Mesenchymal stem cell (in vitro differentiated cells and primary cell): ENCODE measurements around the gene FAM184A.
"Not testable (repeated sequence)": the region's sequence is repeated elsewhere in the genome, so short reads cannot be mapped to it uniquely, and the experiment has no call there.

Experiments
- DNase-seq: peaks from one replicate; pipeline ENCODE4 v3.0.0-alpha.2; 2013
- H2AFZ ChIP-seq: one replicate; pipeline ENCODE4 v1.6.1; 2013; ENCODE audit warnings: low read depth, mild to moderate bottlenecking, control low read depth, inconsistent platforms, low read length, moderate library complexity
- H2AK5ac ChIP-seq: 2 replicates; pipeline ENCODE4 v1.6.1; 2013; ENCODE audit warnings: low read length, moderate library complexity, mild to moderate bottlenecking, inconsistent platforms; ENCODE audit not compliant: severe bottlenecking
- H2BK120ac ChIP-seq: one replicate; pipeline ENCODE4 v1.6.1; 2013; ENCODE audit warnings: low read depth, mild to moderate bottlenecking, inconsistent platforms, low read length, moderate library complexity
- H2BK12ac ChIP-seq, 2 experiments: one replicate each; pipeline ENCODE4 v1.6.1; 2013; ENCODE audit warnings: inconsistent platforms in 2 of 2, low read length in 2 of 2, mild to moderate bottlenecking in 2 of 2, moderate library complexity in 2 of 2, control low read depth in 1 of 2
- H2BK15ac ChIP-seq: one replicate; pipeline ENCODE4 v1.6.1; 2013; ENCODE audit warnings: mild to moderate bottlenecking, low read depth, inconsistent platforms; ENCODE audit not compliant: poor library complexity, severe bottlenecking
- H2BK5ac ChIP-seq: 2 replicates; pipeline ENCODE4 v1.6.1; 2013; ENCODE audit warnings: low read depth, mild to moderate bottlenecking, low read length, control low read depth, inconsistent platforms; ENCODE audit not compliant: poor library complexity, severe bottlenecking
- H3K14ac ChIP-seq, 2 experiments: one replicate each; pipeline ENCODE4 v1.6.1; 2013; ENCODE audit warnings: inconsistent platforms in 2 of 2, low read length in 2 of 2, control low read depth in 1 of 2, mild to moderate bottlenecking in 1 of 2, moderate library complexity in 1 of 2
- H3K18ac ChIP-seq, 2 experiments: one replicate each; pipeline ENCODE4 v1.6.1; 2013; ENCODE audit warnings: inconsistent platforms in 2 of 2, low read length in 2 of 2, control low read depth in 1 of 2, low read depth in 1 of 2, mild to moderate bottlenecking in 1 of 2
- H3K23ac ChIP-seq, 2 experiments: one replicate each; pipeline ENCODE4 v1.6.1; 2013; ENCODE audit warnings: inconsistent platforms in 2 of 2, low read length in 2 of 2, mild to moderate bottlenecking in 2 of 2, moderate library complexity in 2 of 2, control low read depth in 1 of 2
- H3K27ac ChIP-seq: 2 replicates; pipeline ENCODE4 v1.5.1; 2013; ENCODE audit warnings: mild to moderate bottlenecking, moderate library complexity, low read length, control low read depth, inconsistent platforms; ENCODE audit not compliant: poor library complexity, severe bottlenecking
- H3K27me3 ChIP-seq, 2 experiments: 2 replicates each; pipeline versions ENCODE4 v1.6.1 to v1.7.0; 2013; ENCODE audit warnings: low read length in 2 of 2, mild to moderate bottlenecking in 2 of 2, moderate library complexity in 2 of 2, control low read depth in 1 of 2, inconsistent platforms in 1 of 2; ENCODE audit not compliant: control insufficient read depth in 1 of 2, insufficient read depth in 1 of 2
- H3K36me3 ChIP-seq, 2 experiments: 2 replicates each; pipeline versions ENCODE4 v1.6.1 to v1.7.0; 2013; ENCODE audit warnings: low read length in 2 of 2, control low read depth in 1 of 2, inconsistent platforms in 1 of 2, low read depth in 1 of 2, mild to moderate bottlenecking in 1 of 2; ENCODE audit not compliant: insufficient read depth in 2 of 2, control insufficient read depth in 1 of 2
- H3K4ac ChIP-seq, 2 experiments: one replicate each; pipeline ENCODE4 v1.6.1; 2013; ENCODE audit warnings: inconsistent platforms in 2 of 2, low read length in 2 of 2, mild to moderate bottlenecking in 2 of 2, moderate library complexity in 2 of 2, control low read depth in 1 of 2, low read depth in 1 of 2
- H3K4me1 ChIP-seq: 2 replicates; pipeline ENCODE4 v1.6.1; 2013; ENCODE audit warnings: low read depth, low read length, control low read depth; ENCODE audit not compliant: control insufficient read depth, insufficient read depth
- H3K4me2 ChIP-seq: 2 replicates; pipeline ENCODE4 v1.6.1; 2013; ENCODE audit warnings: low read length, mild to moderate bottlenecking, inconsistent platforms; ENCODE audit not compliant: poor library complexity, severe bottlenecking
- H3K4me3 ChIP-seq, 2 experiments: 2 replicates each; pipeline versions ENCODE4 v1.5.1 to v1.7.0; 2013; ENCODE audit warnings: low read length in 2 of 2, mild to moderate bottlenecking in 2 of 2, control low read depth in 1 of 2, low read depth in 1 of 2; ENCODE audit not compliant: insufficient read depth in 1 of 2
- H3K79me1 ChIP-seq: replicated peaks from 2 replicates; pipeline ENCODE4 v1.6.1; 2013; ENCODE audit warnings: mild to moderate bottlenecking, control low read depth, low read length, inconsistent platforms; ENCODE audit not compliant: poor library complexity, severe bottlenecking
- H3K9ac ChIP-seq: 2 replicates; pipeline ENCODE4 v1.7.0; 2013; ENCODE audit warnings: mild to moderate bottlenecking, low read length, moderate library complexity
- H3K9me3 ChIP-seq: 2 replicates; pipeline ENCODE4 v1.7.0; 2013; ENCODE audit warnings: mild to moderate bottlenecking, low read length; ENCODE audit not compliant: control insufficient read depth
- H4K8ac ChIP-seq: one replicate; pipeline ENCODE4 v1.6.1; 2013; ENCODE audit warnings: inconsistent platforms, mild to moderate bottlenecking, low read length, moderate library complexity
- H4K91ac ChIP-seq: one replicate; pipeline ENCODE4 v1.6.1; 2013; ENCODE audit warnings: mild to moderate bottlenecking, low read length, inconsistent platforms
- WGBS: methylation state at CpG from one replicate; pipeline ENCODE4 v1.1.7; 2013; ENCODE audit warnings: mixed read lengths; 5-methylcytosine and 5-hydroxymethylcytosine counted together

The FAM184A gene

GRCh38 chr6:119009266-119009665 lies 69.2 kb downstream of the FAM184A start:
- not testable (repeated sequence) for H3K4me1 ChIP-seq, H3K14ac ChIP-seq, H2BK120ac ChIP-seq, H3K4me2 ChIP-seq, H3K4ac ChIP-seq, H3K4me3 ChIP-seq, H3K18ac ChIP-seq, H2BK12ac ChIP-seq, DNase-seq, H2BK5ac ChIP-seq, H2AFZ ChIP-seq, H3K27me3 ChIP-seq, H3K27ac ChIP-seq, H4K8ac ChIP-seq, H3K79me1 ChIP-seq, H2BK15ac ChIP-seq, H3K9me3 ChIP-seq, H3K9ac ChIP-seq, H2AK5ac ChIP-seq, H3K36me3 ChIP-seq, H3K23ac ChIP-seq, H4K91ac ChIP-seq
- WGBS: 80% methylated on average over 2 of the region's 3 CpGs

GRCh38 chr6:119006974-119007373 lies 71.5 kb downstream of the FAM184A start:
- Histone ChIP-seq H4K8ac (no peak overlapping the region), H2BK15ac (no peak overlapping the region), H3K4me2 (no peak overlapping the region), H3K9me3 (no peaks in the 10 kb centered on the region), H2AFZ (no peak overlapping the region), H3K36me3 (no peaks in the 10 kb centered on the region), H3K18ac (no peak overlapping the region), H3K9ac (no peak overlapping the region), H3K79me1 (no peaks in the 10 kb centered on the region), H2AK5ac (no peak overlapping the region), H3K27ac (no peak overlapping the region), H3K4me3 (no peak overlapping the region), H3K4ac (no peak overlapping the region), H3K27me3 (no peaks in the 10 kb centered on the region), H2BK120ac (no peak overlapping the region), H2BK12ac (no peak overlapping the region), H4K91ac (no peak overlapping the region), H3K14ac (no peak overlapping the region), H3K23ac (no peak overlapping the region), H3K4me1 (no peaks in the 10 kb centered on the region), H2BK5ac (no peak overlapping the region)
- DNase-seq: no peak
- WGBS: no CpG with 5 or more reads among the region's 2 CpGs

- no peak overlapping the region for H2BK12ac ChIP-seq
- no peak overlapping the region for H3K23ac ChIP-seq
- peak; percentile 9 for DNase-seq
- no peak overlapping the region for H2BK120ac ChIP-seq
- H3K4ac ChIP-seq: no peak overlapping the region
- no peaks in the 10 kb centered on the region for H3K4me1 ChIP-seq
- H3K9me3 ChIP-seq: no peaks in the 10 kb centered on the region
- H2BK5ac ChIP-seq: no peak overlapping the region
- no peaks in the 10 kb centered on the region for H3K27me3 ChIP-seq
- H3K36me3 ChIP-seq: no peaks in the 10 kb centered on the region
- H2AK5ac ChIP-seq: no peak overlapping the region
- no peak overlapping the region for H3K9ac ChIP-seq
- no peak overlapping the region for H3K14ac ChIP-seq
- no peak overlapping the region for H3K27ac ChIP-seq
- no peak overlapping the region for H4K91ac ChIP-seq
- H3K4me2 ChIP-seq: no peak overlapping the region
- H4K8ac ChIP-seq: no peak overlapping the region
- no peak overlapping the region for H3K4me3 ChIP-seq
- H2AFZ ChIP-seq: no peak overlapping the region
- H3K79me1 ChIP-seq: no peaks in the 10 kb centered on the region
- no peak overlapping the region for H2BK15ac ChIP-seq
- 80% methylated on average over 1 of the region's 1 CpG for WGBS
- no peak overlapping the region for H3K18ac ChIP-seq
These were observed 76.4 kb downstream of the FAM184A start for GRCh38 chr6:119002069-119002468.

- H3K18ac ChIP-seq: no peak overlapping the region
- no peak overlapping the region for H2AFZ ChIP-seq
- H3K9me3 ChIP-seq: no peaks in the 10 kb centered on the region
- no peak overlapping the region for H3K4me3 ChIP-seq
- DNase-seq: no peak
- no peaks in the 10 kb centered on the region for H3K27me3 ChIP-seq
- no peak overlapping the region for H2BK120ac ChIP-seq
- no peaks in the 10 kb centered on the region for H3K36me3 ChIP-seq
- H2BK5ac ChIP-seq: no peak overlapping the region
- no peak overlapping the region for H4K91ac ChIP-seq
- no peak overlapping the region for H3K4ac ChIP-seq
- no peak overlapping the region for H3K14ac ChIP-seq
- no peak overlapping the region for H3K27ac ChIP-seq
- no peak overlapping the region for H3K4me2 ChIP-seq
- H2AK5ac ChIP-seq: no peak overlapping the region
- no peaks in the 10 kb centered on the region for H3K79me1 ChIP-seq
- H2BK15ac ChIP-seq: no peak overlapping the region
- no peak overlapping the region for H3K23ac ChIP-seq
- WGBS: no CpG with 5 or more reads among the region's 1 CpG
- H3K9ac ChIP-seq: no peak overlapping the region
- no peaks in the 10 kb centered on the region for H3K4me1 ChIP-seq
- no peak overlapping the region for H4K8ac ChIP-seq
- H2BK12ac ChIP-seq: no peak overlapping the region
These were observed 78.9 kb downstream of the FAM184A start for GRCh38 chr6:118999494-119000040.
